ENCODE data around the gene HLA-DOA. TPM values are rescaled to one million over a fixed set of nuclear protein-coding genes. Genes with fewer than 3 reads are reported as not detected.

HLA-DOA gene
- total RNA-seq, 1 experiment from 2014 or later = 13.6 TPM

GRCh38 chr6:33000055-33000454 lies 9.3 kb downstream of the HLA-DOA start:
- TF ChIP-seq ZNF263 (CRISPR knock-in tag; IDR thresholded peaks at IDR 0.05; ENCODE audit: low read depth) = no peak
- TF ChIP-seq, protein P1, sequence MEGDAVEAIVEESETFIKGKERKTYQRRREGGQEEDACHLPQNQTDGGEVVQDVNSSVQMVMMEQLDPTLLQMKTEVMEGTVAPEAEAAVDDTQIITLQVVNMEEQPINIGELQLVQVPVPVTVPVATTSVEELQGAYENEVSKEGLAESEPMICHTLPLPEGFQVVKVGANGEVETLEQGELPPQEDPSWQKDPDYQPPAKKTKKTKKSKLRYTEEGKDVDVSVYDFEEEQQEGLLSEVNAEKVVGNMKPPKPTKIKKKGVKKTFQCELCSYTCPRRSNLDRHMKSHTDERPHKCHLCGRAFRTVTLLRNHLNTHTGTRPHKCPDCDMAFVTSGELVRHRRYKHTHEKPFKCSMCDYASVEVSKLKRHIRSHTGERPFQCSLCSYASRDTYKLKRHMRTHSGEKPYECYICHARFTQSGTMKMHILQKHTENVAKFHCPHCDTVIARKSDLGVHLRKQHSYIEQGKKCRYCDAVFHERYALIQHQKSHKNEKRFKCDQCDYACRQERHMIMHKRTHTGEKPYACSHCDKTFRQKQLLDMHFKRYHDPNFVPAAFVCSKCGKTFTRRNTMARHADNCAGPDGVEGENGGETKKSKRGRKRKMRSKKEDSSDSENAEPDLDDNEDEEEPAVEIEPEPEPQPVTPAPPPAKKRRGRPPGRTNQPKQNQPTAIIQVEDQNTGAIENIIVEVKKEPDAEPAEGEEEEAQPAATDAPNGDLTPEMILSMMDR (IDR thresholded peaks at IDR 0.05) = peak; percentile 21; the same call in 1 of the 2 replicates
- H3K36me3 Mint-ChIP-seq = no peaks in the 10 kb centered on the region
- DNase-seq (ENCODE audit: low spot score) = peak; percentile 67
- peaks cover 4% of the 10 kb centered on the region for H3K4me1 Mint-ChIP-seq
- peaks cover 2% of the 10 kb centered on the region; the same call in 1 of the 2 replicates for H3K27me3 Mint-ChIP-seq (ENCODE audit: low read depth)
- ATAC-seq = peak; percentile 98
- H3K9me3 Mint-ChIP-seq = no peaks in the 10 kb centered on the region
- ChIA-PET POLR2A (interaction anchor here (0.5 to 0.6 kb wide), 2 partner anchors 10 to 28 kb away, joined by 3 to 4 read pairs; no protein-coding TSS in a partner anchor), CTCF (interaction anchor here (0.7 to 5.5 kb wide), 28 partner anchors 9 to 318 kb away, joined by 3 to 42 read pairs (median 5); partner anchors contain the start of genes HLA-DPB1 and ZBTB22)
- no peak overlapping the region for H3K4me3 Mint-ChIP-seq
- H3K27ac Mint-ChIP-seq = no peak overlapping the region

DNA sequence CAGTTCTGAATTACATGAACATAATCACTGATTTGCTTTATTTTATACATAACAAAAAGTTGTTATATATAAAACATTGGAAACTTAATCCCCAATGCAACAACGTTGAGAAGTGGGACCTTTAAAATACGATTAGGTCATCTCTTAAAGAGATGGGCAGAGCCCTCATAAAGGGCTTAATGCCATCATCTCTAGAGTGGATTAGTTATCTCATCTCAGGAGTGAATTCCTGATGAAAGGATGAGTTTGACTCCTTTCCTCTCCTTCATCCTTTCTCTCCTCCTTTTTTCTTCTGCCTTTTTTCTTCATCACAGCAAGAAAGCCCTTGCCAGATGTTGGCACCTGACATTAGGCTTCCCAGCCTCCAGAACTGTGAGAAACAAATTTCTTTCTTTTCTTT lies 13.9 kb downstream of the HLA-DOA start:
- H3K27me3 Mint-ChIP-seq (ENCODE audit: low read depth) = peaks cover 2% of the 10 kb centered on the region; the same call in 1 of the 2 replicates
- ATAC-seq (no peak), DNase-seq (ENCODE audit: low spot score) (no peak)
- no peak overlapping the region for H3K4me3 Mint-ChIP-seq
- no peaks in the 10 kb centered on the region for H3K36me3 Mint-ChIP-seq
- H3K4me1 Mint-ChIP-seq = peaks cover 4% of the 10 kb centered on the region
- no peak overlapping the region for H3K27ac Mint-ChIP-seq
- peaks cover 3% of the 10 kb centered on the region for H3K9me3 Mint-ChIP-seq
- TF ChIP-seq, protein P2, sequence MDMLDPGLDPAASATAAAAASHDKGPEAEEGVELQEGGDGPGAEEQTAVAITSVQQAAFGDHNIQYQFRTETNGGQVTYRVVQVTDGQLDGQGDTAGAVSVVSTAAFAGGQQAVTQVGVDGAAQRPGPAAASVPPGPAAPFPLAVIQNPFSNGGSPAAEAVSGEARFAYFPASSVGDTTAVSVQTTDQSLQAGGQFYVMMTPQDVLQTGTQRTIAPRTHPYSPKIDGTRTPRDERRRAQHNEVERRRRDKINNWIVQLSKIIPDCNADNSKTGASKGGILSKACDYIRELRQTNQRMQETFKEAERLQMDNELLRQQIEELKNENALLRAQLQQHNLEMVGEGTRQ (CRISPR knock-in tag; IDR thresholded peaks at IDR 0.05) = no peak
- no peak for TF ChIP-seq MXD4 (CRISPR knock-in tag; IDR thresholded peaks at IDR 0.05; ENCODE audit: borderline replicate concordance)
- no peak for TF ChIP-seq ATF2 (CRISPR knock-in tag; IDR thresholded peaks at IDR 0.05; ENCODE audit: borderline replicate concordance, low read depth)
- TF ChIP-seq ELF4 (CRISPR knock-in tag; IDR thresholded peaks at IDR 0.05; ENCODE audit: low read depth) = no peak
- TF ChIP-seq PREB (CRISPR knock-in tag; IDR thresholded peaks at IDR 0.05; ENCODE audit: borderline replicate concordance) = no peak
- no peak for TF ChIP-seq ZNF396 (CRISPR knock-in tag; IDR thresholded peaks at IDR 0.05; ENCODE audit: borderline replicate concordance)
- POLR2A ChIA-PET = interaction anchor here (0.7 kb wide), 1 partner anchor 235 kb away, joined by 3 read pairs; no protein-coding TSS in a partner anchor
- CTCF ChIA-PET = interaction anchor here (1.1 to 2.5 kb wide), 2 partner anchors 11 to 177 kb away, joined by 4 to 15 read pairs; no protein-coding TSS in a partner anchor

GRCh38 chr6:32993363-32993973 lies 15.9 kb downstream of the HLA-DOA start:
- ATAC-seq = no peak
- H3K4me1 Mint-ChIP-seq = no peaks in the 10 kb centered on the region
- CTCF ChIA-PET = interaction anchor here (0.7 to 1.0 kb wide), 4 partner anchors 9 to 167 kb away, joined by 3 to 7 read pairs (median 4); partner anchors contain the start of gene HLA-DMB
- peaks cover 3% of the 10 kb centered on the region for H3K9me3 Mint-ChIP-seq
- DNase-seq (ENCODE audit: low spot score) = no peak
- POLR2A ChIA-PET = interaction anchor here (1.1 kb wide), 1 partner anchor 99 kb away, joined by 3 read pairs; no protein-coding TSS in a partner anchor
- H3K4me3 Mint-ChIP-seq = no peak overlapping the region
- H3K27ac Mint-ChIP-seq = no peak overlapping the region
- H3K36me3 Mint-ChIP-seq = no peaks in the 10 kb centered on the region
- no peaks in the 10 kb centered on the region for H3K27me3 Mint-ChIP-seq (ENCODE audit: low read depth)
- TF ChIP-seq ZNF232 (CRISPR knock-in tag; IDR thresholded peaks at IDR 0.05) = no peak
- no peak for TF ChIP-seq NR3C1 (CRISPR knock-in tag; conservative IDR thresholded peaks at IDR 0.05; ENCODE audit: low read depth)
- TF ChIP-seq ATF3 (CRISPR knock-in tag; conservative IDR thresholded peaks at IDR 0.05) = no peak
- TF ChIP-seq ZNF512 (CRISPR knock-in tag; IDR thresholded peaks at IDR 0.05; ENCODE audit: borderline replicate concordance) = no peak
- no peak for TF ChIP-seq GTF2I (CRISPR knock-in tag; conservative IDR thresholded peaks at IDR 0.05)
- TF ChIP-seq, protein P3, sequence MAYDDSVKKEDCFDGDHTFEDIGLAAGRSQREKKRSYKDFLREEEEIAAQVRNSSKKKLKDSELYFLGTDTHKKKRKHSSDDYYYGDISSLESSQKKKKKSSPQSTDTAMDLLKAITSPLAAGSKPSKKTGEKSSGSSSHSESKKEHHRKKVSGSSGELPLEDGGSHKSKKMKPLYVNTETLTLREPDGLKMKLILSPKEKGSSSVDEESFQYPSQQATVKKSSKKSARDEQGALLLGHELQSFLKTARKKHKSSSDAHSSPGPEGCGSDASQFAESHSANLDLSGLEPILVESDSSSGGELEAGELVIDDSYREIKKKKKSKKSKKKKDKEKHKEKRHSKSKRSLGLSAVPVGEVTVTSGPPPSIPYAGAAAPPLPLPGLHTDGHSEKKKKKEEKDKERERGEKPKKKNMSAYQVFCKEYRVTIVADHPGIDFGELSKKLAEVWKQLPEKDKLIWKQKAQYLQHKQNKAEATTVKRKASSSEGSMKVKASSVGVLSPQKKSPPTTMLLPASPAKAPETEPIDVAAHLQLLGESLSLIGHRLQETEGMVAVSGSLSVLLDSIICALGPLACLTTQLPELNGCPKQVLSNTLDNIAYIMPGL (CRISPR knock-in tag; IDR thresholded peaks at IDR 0.05) = no peak
- no peak for TF ChIP-seq TCF7 (CRISPR knock-in tag; IDR thresholded peaks at IDR 0.05; ENCODE audit: low read depth)
- TF ChIP-seq, protein P4, sequence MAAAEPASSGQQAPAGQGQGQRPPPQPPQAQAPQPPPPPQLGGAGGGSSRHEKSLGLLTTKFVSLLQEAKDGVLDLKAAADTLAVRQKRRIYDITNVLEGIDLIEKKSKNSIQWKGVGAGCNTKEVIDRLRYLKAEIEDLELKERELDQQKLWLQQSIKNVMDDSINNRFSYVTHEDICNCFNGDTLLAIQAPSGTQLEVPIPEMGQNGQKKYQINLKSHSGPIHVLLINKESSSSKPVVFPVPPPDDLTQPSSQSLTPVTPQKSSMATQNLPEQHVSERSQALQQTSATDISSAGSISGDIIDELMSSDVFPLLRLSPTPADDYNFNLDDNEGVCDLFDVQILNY (CRISPR knock-in tag; IDR thresholded peaks at IDR 0.05) = no peak
- no peak for TF ChIP-seq SMAD4 (CRISPR knock-in tag; IDR thresholded peaks at IDR 0.05)
- TF ChIP-seq ATF1 (CRISPR knock-in tag; IDR thresholded peaks at IDR 0.05) = no peak
- no peak for TF ChIP-seq NR2C2 (CRISPR knock-in tag; IDR thresholded peaks at IDR 0.05)
- TF ChIP-seq MAX (CRISPR knock-in tag; IDR thresholded peaks at IDR 0.05) = no peak

All from WTC11 (cell line).